Calu3 (cell line): ENCODE data around the gene IRX2. TPM values are rescaled to one million over a fixed set of nuclear protein-coding genes. Genes with fewer than 3 reads are reported as not detected.

Experiments
- BruUV-seq: library from RNA; stranded (reverse); fragments of 400-500 nt; replicated peaks from 2 replicates; lab custom pipeline; 2021; lab: Mats Ljungman, UMichigan
- CTCF ChIA-PET: fragments of 300-600 bp; sonication (Branson Sonifier 250); formaldehyde crosslinking; loops from one replicate; lab custom pipeline; 2022; ENCODE audit warnings: antibody characterized with exemption; lab: Charles Lee
- DNase-seq: peaks from one replicate; pipeline ENCODE4 v3.0.0; 2022
- H3K27ac Mint-ChIP-seq: one replicate; pipeline ENCODE4 v1.8.0; 2022; ENCODE audit warnings: mixed read lengths; ENCODE audit not compliant: unreplicated experiment
- H3K27me3 Mint-ChIP-seq: one replicate; pipeline ENCODE4 v1.8.0; 2022; ENCODE audit warnings: mixed read lengths; ENCODE audit not compliant: unreplicated experiment
- H3K36me3 Mint-ChIP-seq: one replicate; pipeline ENCODE4 v1.8.0; 2022; ENCODE audit warnings: mild to moderate bottlenecking, moderate library complexity, mixed read lengths; ENCODE audit not compliant: insufficient read depth, unreplicated experiment
- H3K4me1 Mint-ChIP-seq: one replicate; pipeline ENCODE4 v1.8.0; 2022; ENCODE audit warnings: mild to moderate bottlenecking, low read depth, mixed read lengths; ENCODE audit not compliant: unreplicated experiment
- H3K4me3 Mint-ChIP-seq: one replicate; pipeline ENCODE4 v1.8.0; 2022; ENCODE audit warnings: mild to moderate bottlenecking, low read depth, moderate library complexity, mixed read lengths; ENCODE audit not compliant: unreplicated experiment
- H3K9me3 Mint-ChIP-seq: one replicate; pipeline ENCODE4 v1.8.0; 2022; ENCODE audit warnings: low read depth, mixed read lengths; ENCODE audit not compliant: unreplicated experiment
- CTCF ChIP-seq: fragments of 200-600 bp; IDR thresholded peaks from one replicate; pipeline ENCODE4 v1.8.0; 2022; ENCODE audit warnings: antibody characterized with exemption; ENCODE audit not compliant: unreplicated experiment
- intact Hi-C: fragments of 100-400 bp; cut with micrococcal nuclease; formaldehyde crosslinking; loops from one replicate; pipeline ENCODE4 v1.10.0; 2022; ENCODE audit not compliant: unreplicated experiment
- total RNA-seq: library from RNA; stranded (reverse); gene quantifications from 2 replicates; pipeline ENCODE4 v1.2.3, GENCODE V29; 2022

IRX2 gene
- total RNA-seq, 1 experiment from 2014 or later, result not detected

GRCh38 chr5:2735996-2736395 lies 15.5 kb downstream of the IRX2 start:
- H3K9me3 Mint-ChIP-seq, result no peaks in the 10 kb centered on the region
- H3K4me1 Mint-ChIP-seq, result no peaks in the 10 kb centered on the region
- peaks cover 2% of the 10 kb centered on the region for H3K36me3 Mint-ChIP-seq
- no peak for DNase-seq
- intact Hi-C loops, result no loop called here
- H3K4me3 Mint-ChIP-seq, result no peak overlapping the region
- no peak overlapping the region for H3K27ac Mint-ChIP-seq
- no TSS peak for BruUV-seq
- H3K27me3 Mint-ChIP-seq, result peaks cover 10% of the 10 kb centered on the region
- CTCF ChIA-PET, result no interaction called here
- no peak for TF ChIP-seq CTCF

- BruUV-seq, result no TSS peak
- Mint-ChIP-seq H3K27ac (no peak overlapping the region), H3K4me1 (no peaks in the 10 kb centered on the region), H3K9me3 (peaks cover 2% of the 10 kb centered on the region), H3K27me3 (peaks cover 10% of the 10 kb centered on the region), H3K4me3 (no peak overlapping the region), H3K36me3 (no peaks in the 10 kb centered on the region)
- intact Hi-C loops, result no loop called here
- no peak for DNase-seq
- TF ChIP-seq CTCF, result no peak
- CTCF ChIA-PET, result no interaction called here
Observed at GRCh38 chr5:2732850-2733249, 18.6 kb downstream of the IRX2 start.

GRCh38 chr5:2732004-2732403 lies 19.5 kb downstream of the IRX2 start:
- TF ChIP-seq CTCF, result no peak
- Mint-ChIP-seq H3K27me3 (peaks cover 10% of the 10 kb centered on the region), H3K9me3 (peaks cover 4% of the 10 kb centered on the region), H3K4me3 (no peak overlapping the region), H3K4me1 (no peaks in the 10 kb centered on the region), H3K36me3 (no peaks in the 10 kb centered on the region), H3K27ac (no peak overlapping the region)
- intact Hi-C loops, result no loop called here
- no peak for DNase-seq
- BruUV-seq, result no TSS peak
- CTCF ChIA-PET, result no interaction called here

- Mint-ChIP-seq H3K36me3 (no peaks in the 10 kb centered on the region), H3K9me3 (peaks cover 4% of the 10 kb centered on the region), H3K27me3 (peaks cover 10% of the 10 kb centered on the region), H3K27ac (no peak overlapping the region), H3K4me1 (no peaks in the 10 kb centered on the region), H3K4me3 (no peak overlapping the region)
- intact Hi-C loops, result no loop called here
- CTCF ChIA-PET, result no interaction called here
- DNase-seq, result no peak
- no peak for TF ChIP-seq CTCF
- BruUV-seq, result no TSS peak
Observed at GRCh38 chr5:2729189-2729588, 22.3 kb downstream of the IRX2 start.
